Measurements from ENCODE around the gene ZNF729.

DNA sequence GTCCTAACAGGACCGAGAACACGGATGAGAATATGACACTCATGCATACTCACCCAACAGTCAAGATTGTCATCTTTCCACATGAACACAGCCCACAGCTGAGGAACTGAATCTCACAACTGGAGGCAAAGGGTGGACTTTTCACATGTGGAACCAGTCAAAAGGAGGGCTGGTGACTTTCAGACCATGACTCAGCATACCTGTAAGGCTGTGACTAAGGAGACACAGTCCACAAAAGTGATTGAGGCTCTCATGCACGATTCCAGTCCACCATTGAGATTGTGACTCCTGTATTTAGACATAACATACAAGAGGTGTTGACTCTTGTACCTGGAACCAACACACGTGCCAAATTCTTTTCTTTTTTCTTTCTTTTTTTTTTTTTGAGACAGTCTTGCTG is 40.0 kb downstream of the ZNF729 start:
- TF ChIP-seq, protein P1, sequence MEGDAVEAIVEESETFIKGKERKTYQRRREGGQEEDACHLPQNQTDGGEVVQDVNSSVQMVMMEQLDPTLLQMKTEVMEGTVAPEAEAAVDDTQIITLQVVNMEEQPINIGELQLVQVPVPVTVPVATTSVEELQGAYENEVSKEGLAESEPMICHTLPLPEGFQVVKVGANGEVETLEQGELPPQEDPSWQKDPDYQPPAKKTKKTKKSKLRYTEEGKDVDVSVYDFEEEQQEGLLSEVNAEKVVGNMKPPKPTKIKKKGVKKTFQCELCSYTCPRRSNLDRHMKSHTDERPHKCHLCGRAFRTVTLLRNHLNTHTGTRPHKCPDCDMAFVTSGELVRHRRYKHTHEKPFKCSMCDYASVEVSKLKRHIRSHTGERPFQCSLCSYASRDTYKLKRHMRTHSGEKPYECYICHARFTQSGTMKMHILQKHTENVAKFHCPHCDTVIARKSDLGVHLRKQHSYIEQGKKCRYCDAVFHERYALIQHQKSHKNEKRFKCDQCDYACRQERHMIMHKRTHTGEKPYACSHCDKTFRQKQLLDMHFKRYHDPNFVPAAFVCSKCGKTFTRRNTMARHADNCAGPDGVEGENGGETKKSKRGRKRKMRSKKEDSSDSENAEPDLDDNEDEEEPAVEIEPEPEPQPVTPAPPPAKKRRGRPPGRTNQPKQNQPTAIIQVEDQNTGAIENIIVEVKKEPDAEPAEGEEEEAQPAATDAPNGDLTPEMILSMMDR (conservative IDR thresholded peaks at IDR 0.05; ENCODE audit: low read depth in 2 of 2) = no peak
- TF ChIP-seq EZH2 (IDR thresholded peaks at IDR 0.05; ENCODE audit: low read depth, unreplicated experiment) (no peak), POLR2AphosphoS5 (IDR thresholded peaks at IDR 0.05; ENCODE audit: low read depth) (no peak), EZH2phosphoT487 (IDR thresholded peaks at IDR 0.05; ENCODE audit: unreplicated experiment) (no peak), CREB1 (CRISPR knock-in tag; IDR thresholded peaks at IDR 0.05; ENCODE audit: low read depth) (no peak), JUNB (IDR thresholded peaks at IDR 0.05; ENCODE audit: unreplicated experiment) (no peak), ZNF114 (CRISPR knock-in tag; IDR thresholded peaks at IDR 0.05) (no peak), STAT1 (IDR thresholded peaks at IDR 0.05; ENCODE audit: unreplicated experiment) (no peak), ZNF331 (CRISPR knock-in tag; IDR thresholded peaks at IDR 0.05; ENCODE audit: low read depth) (no peak)
- TF ChIP-seq, protein P2, sequence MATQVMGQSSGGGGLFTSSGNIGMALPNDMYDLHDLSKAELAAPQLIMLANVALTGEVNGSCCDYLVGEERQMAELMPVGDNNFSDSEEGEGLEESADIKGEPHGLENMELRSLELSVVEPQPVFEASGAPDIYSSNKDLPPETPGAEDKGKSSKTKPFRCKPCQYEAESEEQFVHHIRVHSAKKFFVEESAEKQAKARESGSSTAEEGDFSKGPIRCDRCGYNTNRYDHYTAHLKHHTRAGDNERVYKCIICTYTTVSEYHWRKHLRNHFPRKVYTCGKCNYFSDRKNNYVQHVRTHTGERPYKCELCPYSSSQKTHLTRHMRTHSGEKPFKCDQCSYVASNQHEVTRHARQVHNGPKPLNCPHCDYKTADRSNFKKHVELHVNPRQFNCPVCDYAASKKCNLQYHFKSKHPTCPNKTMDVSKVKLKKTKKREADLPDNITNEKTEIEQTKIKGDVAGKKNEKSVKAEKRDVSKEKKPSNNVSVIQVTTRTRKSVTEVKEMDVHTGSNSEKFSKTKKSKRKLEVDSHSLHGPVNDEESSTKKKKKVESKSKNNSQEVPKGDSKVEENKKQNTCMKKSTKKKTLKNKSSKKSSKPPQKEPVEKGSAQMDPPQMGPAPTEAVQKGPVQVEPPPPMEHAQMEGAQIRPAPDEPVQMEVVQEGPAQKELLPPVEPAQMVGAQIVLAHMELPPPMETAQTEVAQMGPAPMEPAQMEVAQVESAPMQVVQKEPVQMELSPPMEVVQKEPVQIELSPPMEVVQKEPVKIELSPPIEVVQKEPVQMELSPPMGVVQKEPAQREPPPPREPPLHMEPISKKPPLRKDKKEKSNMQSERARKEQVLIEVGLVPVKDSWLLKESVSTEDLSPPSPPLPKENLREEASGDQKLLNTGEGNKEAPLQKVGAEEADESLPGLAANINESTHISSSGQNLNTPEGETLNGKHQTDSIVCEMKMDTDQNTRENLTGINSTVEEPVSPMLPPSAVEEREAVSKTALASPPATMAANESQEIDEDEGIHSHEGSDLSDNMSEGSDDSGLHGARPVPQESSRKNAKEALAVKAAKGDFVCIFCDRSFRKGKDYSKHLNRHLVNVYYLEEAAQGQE (IDR thresholded peaks at IDR 0.05; ENCODE audit: unreplicated experiment) = no peak
- TF ChIP-seq, protein P3, sequence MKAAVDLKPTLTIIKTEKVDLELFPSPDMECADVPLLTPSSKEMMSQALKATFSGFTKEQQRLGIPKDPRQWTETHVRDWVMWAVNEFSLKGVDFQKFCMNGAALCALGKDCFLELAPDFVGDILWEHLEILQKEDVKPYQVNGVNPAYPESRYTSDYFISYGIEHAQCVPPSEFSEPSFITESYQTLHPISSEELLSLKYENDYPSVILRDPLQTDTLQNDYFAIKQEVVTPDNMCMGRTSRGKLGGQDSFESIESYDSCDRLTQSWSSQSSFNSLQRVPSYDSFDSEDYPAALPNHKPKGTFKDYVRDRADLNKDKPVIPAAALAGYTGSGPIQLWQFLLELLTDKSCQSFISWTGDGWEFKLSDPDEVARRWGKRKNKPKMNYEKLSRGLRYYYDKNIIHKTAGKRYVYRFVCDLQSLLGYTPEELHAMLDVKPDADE (IDR thresholded peaks at IDR 0.05) = no peak

All from GM23338 (cell line).